ENCODE results near the gene ABCC8. TPM values are rescaled to one million over a fixed set of nuclear protein-coding genes. Genes with fewer than 3 reads are reported as not detected.
A peak's percentile ranks its signal among the peaks of the same experiment; 100 is the strongest.

Gene ABCC8
- total and polyA plus RNA-seq, 4 experiments from 2014 or later: not detected

GRCh38 chr11:17350455-17351171 lies 126.0 kb downstream of the ABCC8 start:
- Histone ChIP-seq H3K4me3 (ENCODE audit: low read length in 2 of 2) (no peak overlapping the region), H3K27me3 (ENCODE audit: insufficient read depth, low read length) (no peaks in the 10 kb centered on the region), H3K4me1 (ENCODE audit: insufficient read depth, low read length) (peaks cover 29% of the 10 kb centered on the region), H3K27ac (ENCODE audit: low read depth, low read length) (no peak overlapping the region), H3K9me3 (ENCODE audit: control insufficient read depth in 1 of 2, low read length in 2 of 2) (no peaks in the 10 kb centered on the region), H3K36me3 (ENCODE audit: insufficient read depth, low read length) (no peaks in the 10 kb centered on the region)
- Mint-ChIP-seq H3K4me3 (peak overlapping the region; percentile 83 to 98 (median 93)), H3K27me3 (peaks cover 0 to 1% of the 10 kb centered on the region in 2 donors), H3K9me3 (peaks cover 0 to 3% (median 0%) of the 10 kb centered on the region in 8 donors), H3K27ac (peak overlapping the region in 6 of 7 donors; percentile 9 to 90 (median 68)), H3K4me1 (peaks cover 17 to 44% (median 28%) of the 10 kb centered on the region in 4 donors), H3K36me3 (peaks cover 0 to 6% of the 10 kb centered on the region in 2 donors)
- POLR2A ChIA-PET (ENCODE audit: partially characterized antibody): no interaction called here
- CTCF ChIA-PET (ENCODE audit: partially characterized antibody): interaction anchor here (1.3 kb wide), 1 partner anchor 20 kb away, joined by 4 read pairs; no protein-coding TSS in a partner anchor
- intact Hi-C loops (cut with micrococcal nuclease): loop anchor here (5.0 kb wide), 1 partner anchor 273 kb away; the partner anchor contains the start of gene RPS13
- no peak for DNase-seq

GRCh38 chr11:17347676-17348075 lies 129.0 kb downstream of the ABCC8 start:
- intact Hi-C loops (cut with micrococcal nuclease): no loop called here
- H3K4me1 ChIP-seq (ENCODE audit: insufficient read depth, low read length): peaks cover 13% of the 10 kb centered on the region
- ChIA-PET CTCF (ENCODE audit: partially characterized antibody) (interaction anchor here (0.7 to 1.3 kb wide), 4 partner anchors 13 to 607 kb away, joined by 3 to 7 read pairs (median 4); no protein-coding TSS in a partner anchor), POLR2A (ENCODE audit: partially characterized antibody) (interaction anchor here (1.0 kb wide), 1 partner anchor 71 kb away, joined by 3 read pairs; the partner anchor contains the start of gene NUCB2)
- no peaks in the 10 kb centered on the region for H3K9me3 ChIP-seq (ENCODE audit: control insufficient read depth in 1 of 2, low read length in 2 of 2)
- Mint-ChIP-seq H3K4me3 (no peak overlapping the region), H3K36me3 (peaks cover 0 to 3% of the 10 kb centered on the region in 2 donors), H3K27me3 (peaks cover 0 to 1% of the 10 kb centered on the region in 2 donors), H3K27ac (no peak overlapping the region), H3K4me1 (peaks cover 8 to 24% (median 12%) of the 10 kb centered on the region in 4 donors), H3K9me3 (no peaks in the 10 kb centered on the region)
- H3K27ac ChIP-seq (ENCODE audit: low read depth, low read length): no peak overlapping the region
- H3K4me3 ChIP-seq (ENCODE audit: low read length in 2 of 2): no peak overlapping the region
- no peak for DNase-seq
- no peaks in the 10 kb centered on the region for H3K36me3 ChIP-seq (ENCODE audit: insufficient read depth, low read length)
- no peaks in the 10 kb centered on the region for H3K27me3 ChIP-seq (ENCODE audit: insufficient read depth, low read length)

- H3K27ac Mint-ChIP-seq: no peak overlapping the region
- H3K27me3 Mint-ChIP-seq: no peaks in the 10 kb centered on the region
- H3K27ac ChIP-seq (ENCODE audit: low read depth, low read length): no peak overlapping the region
These were observed 132.7 kb downstream of the ABCC8 start for GRCh38 chr11:17343907-17344306.

GRCh38 chr11:17343257-17343656 lies 133.4 kb downstream of the ABCC8 start:
- intact Hi-C loops (cut with micrococcal nuclease): no loop called here
- POLR2A ChIA-PET (ENCODE audit: partially characterized antibody): no interaction called here
- no peaks in the 10 kb centered on the region for H3K36me3 ChIP-seq (ENCODE audit: insufficient read depth, low read length)
- CTCF ChIA-PET (ENCODE audit: partially characterized antibody): no interaction called here
- H3K27ac ChIP-seq (ENCODE audit: low read depth, low read length): no peak overlapping the region
- Mint-ChIP-seq H3K27me3 (no peaks in the 10 kb centered on the region), H3K27ac (no peak overlapping the region), H3K36me3 (no peaks in the 10 kb centered on the region), H3K4me1 (no peaks in the 10 kb centered on the region), H3K9me3 (no peaks in the 10 kb centered on the region), H3K4me3 (no peak overlapping the region)
- no peak for DNase-seq
- H3K4me1 ChIP-seq (ENCODE audit: insufficient read depth, low read length): no peaks in the 10 kb centered on the region
- H3K27me3 ChIP-seq (ENCODE audit: insufficient read depth, low read length): no peaks in the 10 kb centered on the region
- H3K4me3 ChIP-seq (ENCODE audit: low read length in 2 of 2): no peak overlapping the region
- no peaks in the 10 kb centered on the region for H3K9me3 ChIP-seq (ENCODE audit: control insufficient read depth in 1 of 2, low read length in 2 of 2)

More at GRCh38 chr11:17343907-17344306, 132.7 kb downstream of the ABCC8 start:
- Mint-ChIP-seq H3K4me1 (no peaks in the 10 kb centered on the region), H3K9me3 (no peaks in the 10 kb centered on the region), H3K36me3 (no peaks in the 10 kb centered on the region), H3K4me3 (no peak overlapping the region)
- POLR2A ChIA-PET (ENCODE audit: partially characterized antibody): no interaction called here
- no peaks in the 10 kb centered on the region for H3K27me3 ChIP-seq (ENCODE audit: insufficient read depth, low read length)
- DNase-seq: no peak
- H3K9me3 ChIP-seq (ENCODE audit: control insufficient read depth in 1 of 2, low read length in 2 of 2): no peaks in the 10 kb centered on the region
- intact Hi-C loops (cut with micrococcal nuclease): no loop called here
- CTCF ChIA-PET (ENCODE audit: partially characterized antibody): no interaction called here
- no peak overlapping the region for H3K4me3 ChIP-seq (ENCODE audit: low read length in 2 of 2)
- no peaks in the 10 kb centered on the region for H3K4me1 ChIP-seq (ENCODE audit: insufficient read depth, low read length)
- H3K36me3 ChIP-seq (ENCODE audit: insufficient read depth, low read length): no peaks in the 10 kb centered on the region

Other genes starting within 250 kb of the ABCC8 start
- gene NUCB2, start 200.1 kb downstream of the ABCC8 start, total RNA-seq: 10 to 100 TPM; 53.2 to 57.6 TPM
- 100 to 1,000 TPM; 115 to 116 TPM for gene NUCB2, start 200.1 kb downstream of the ABCC8 start, polyA plus RNA-seq
- gene NCR3LG1, start 125.0 kb downstream of the ABCC8 start, total RNA-seq: 1 to 10 TPM; 3.1 to 3.4 TPM
- under 1 TPM in 1 of 2 donors, not detected in 1; 0.30 TPM for gene NCR3LG1, start 125.0 kb downstream of the ABCC8 start, polyA plus RNA-seq
- gene KCNJ11, start 88.2 kb downstream of the ABCC8 start, total RNA-seq: not detected
- gene KCNJ11, start 88.2 kb downstream of the ABCC8 start, polyA plus RNA-seq: under 1 TPM in 1 of 2 donors, not detected in 1; 0.24 TPM
- not detected for gene USH1C, start 67.6 kb upstream of the ABCC8 start, total RNA-seq
- gene USH1C, start 67.6 kb upstream of the ABCC8 start, polyA plus RNA-seq: not detected
- not detected for gene OTOG, start 70.4 kb upstream of the ABCC8 start, total RNA-seq
- not detected for gene OTOG, start 70.4 kb upstream of the ABCC8 start, polyA plus RNA-seq
- gene MYOD1, start 242.7 kb upstream of the ABCC8 start, total RNA-seq: not detected
- not detected for gene MYOD1, start 242.7 kb upstream of the ABCC8 start, polyA plus RNA-seq